ENCODE measurements around the gene WFS1. TPM values are rescaled to one million over a fixed set of nuclear protein-coding genes. Genes with fewer than 3 reads are reported as not detected.
A peak's percentile ranks its signal among the peaks of the same experiment; 100 is the strongest.

Gene WFS1
- total RNA-seq, 2 donors from 2014 or later, result 48.9 to 52.6 TPM

DNA sequence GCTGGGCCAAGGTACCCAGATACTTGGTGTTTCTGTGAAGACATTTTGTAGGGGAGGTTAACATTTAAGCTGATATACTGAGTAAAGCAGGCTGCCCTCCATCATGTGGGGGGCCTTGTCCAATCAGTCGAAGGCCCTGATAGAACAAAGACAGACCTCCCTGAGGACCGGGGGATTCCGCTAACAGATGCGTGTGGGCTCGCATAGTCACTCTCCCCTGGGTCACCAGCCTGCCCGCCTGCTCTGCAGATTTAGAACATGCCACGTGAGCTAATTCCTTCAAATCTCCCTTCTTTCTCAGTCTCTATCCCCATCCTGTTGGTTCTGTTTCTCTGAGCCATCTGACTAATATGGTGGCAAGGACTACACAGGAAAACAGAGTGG is 60.7 kb downstream of the WFS1 start:
- intact Hi-C loops (cut with DNase I), result loop anchor here (5.0 kb wide), 2 partner anchors 83 to 217 kb away; no protein-coding TSS in a partner anchor
- DNase-seq (ENCODE audit: low spot score), result no peak

DNA sequence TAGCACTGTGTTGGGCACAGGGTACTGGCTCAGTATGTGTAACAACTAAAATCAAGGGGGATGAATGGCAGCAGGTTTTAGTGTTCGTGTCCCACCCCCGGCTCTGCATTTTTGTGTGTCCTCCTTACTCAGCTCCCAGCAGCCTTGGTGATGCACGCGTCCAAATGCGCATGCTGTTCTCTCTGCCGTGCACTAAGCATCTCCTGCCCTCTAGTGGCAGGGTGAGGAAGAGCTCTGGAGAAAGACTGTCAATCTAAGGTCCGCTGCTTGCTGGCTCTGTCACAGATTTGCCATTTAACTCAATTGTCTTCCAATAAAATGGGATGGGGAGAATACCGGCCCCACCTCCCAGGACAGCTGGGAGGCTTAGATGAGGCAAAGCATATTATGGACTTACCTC is 61.4 kb downstream of the WFS1 start:
- intact Hi-C loops (cut with DNase I), result loop anchor here (5.0 kb wide), 2 partner anchors 84 to 216 kb away; no protein-coding TSS in a partner anchor
- DNase-seq (ENCODE audit: low spot score), result no peak

DNA sequence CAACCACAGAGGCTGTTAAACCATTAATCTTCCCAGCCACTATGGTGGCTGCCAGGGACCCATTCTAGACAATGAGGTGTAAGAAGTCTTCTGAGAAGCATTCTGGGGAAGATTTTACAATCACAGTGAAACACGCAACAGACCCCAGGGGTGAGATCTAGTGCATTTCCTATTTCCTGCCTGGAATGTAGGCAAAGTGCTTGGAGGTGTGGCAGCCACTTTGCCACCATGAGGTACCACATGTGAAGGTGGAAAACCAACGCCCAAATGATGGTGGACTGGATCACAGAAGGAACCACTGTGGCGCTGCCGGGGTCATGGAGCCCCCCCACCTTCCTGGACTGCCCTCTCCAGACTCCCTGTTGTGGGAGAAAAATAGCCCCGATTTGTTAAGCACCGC is 61.8 kb downstream of the WFS1 start:
- DNase-seq (ENCODE audit: low spot score), result no peak
- intact Hi-C loops (cut with DNase I), result loop anchor here (5.0 kb wide), 2 partner anchors 84 to 216 kb away; no protein-coding TSS in a partner anchor

DNA sequence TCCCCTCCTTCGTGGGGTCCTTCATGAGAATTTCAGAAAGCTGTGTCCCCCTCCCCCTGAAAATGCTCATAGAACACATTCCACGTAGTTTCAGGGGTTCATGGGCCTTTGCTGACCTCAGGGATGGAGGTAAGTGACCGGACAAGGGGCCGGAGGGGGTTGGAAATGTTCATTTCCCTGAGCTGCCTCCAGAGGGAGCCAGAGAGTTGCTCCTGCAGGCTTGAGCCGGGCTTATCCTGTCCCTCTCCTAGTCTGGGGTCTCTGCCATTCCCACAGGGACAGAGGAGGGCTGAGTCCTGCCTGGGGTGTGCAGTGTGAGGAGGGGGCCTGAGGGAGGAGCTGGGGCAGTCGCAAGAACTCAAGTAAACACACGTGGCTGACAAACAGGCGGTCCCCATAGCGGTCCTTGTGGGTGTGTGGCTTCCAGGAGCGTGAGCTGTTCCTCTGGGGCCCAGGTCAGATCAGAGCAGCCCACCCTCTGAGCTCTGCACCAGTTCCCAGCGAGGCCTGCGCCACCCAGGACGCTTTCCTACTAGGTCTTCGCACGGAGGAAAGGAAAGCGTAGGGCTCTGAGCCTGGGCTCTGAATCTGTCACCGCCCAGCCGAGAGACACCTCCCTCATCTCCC is 62.5 kb downstream of the WFS1 start:
- intact Hi-C loops (cut with DNase I), result loop anchor here (5.0 kb wide), 2 partner anchors 85 to 215 kb away; no protein-coding TSS in a partner anchor

DNA sequence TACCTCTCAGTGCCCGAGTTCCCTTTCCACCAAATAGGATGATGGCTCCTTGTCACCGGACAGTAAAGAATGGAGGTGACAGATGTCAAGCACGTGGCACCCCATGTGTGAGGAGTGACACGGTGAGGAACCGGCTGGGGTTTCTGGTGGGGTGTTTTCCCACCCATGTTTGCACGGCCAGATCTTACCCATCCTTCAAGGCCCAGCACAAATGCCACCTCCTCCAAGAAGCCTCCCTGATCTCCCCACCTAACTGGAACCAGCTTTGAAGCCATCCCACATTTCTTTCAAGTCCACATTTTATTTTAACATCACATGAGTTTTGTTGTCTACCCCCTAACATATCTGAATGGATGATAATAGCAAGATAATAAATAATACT is 63.0 kb downstream of the WFS1 start:
- DNase-seq (ENCODE audit: low spot score), result no peak
- intact Hi-C loops (cut with DNase I), result loop anchor here (5.0 kb wide), 2 partner anchors 85 to 215 kb away; no protein-coding TSS in a partner anchor

More for the DNA sequence above, 62.5 kb downstream of the WFS1 start:
- DNase-seq (ENCODE audit: low spot score), result no peak

DNA sequence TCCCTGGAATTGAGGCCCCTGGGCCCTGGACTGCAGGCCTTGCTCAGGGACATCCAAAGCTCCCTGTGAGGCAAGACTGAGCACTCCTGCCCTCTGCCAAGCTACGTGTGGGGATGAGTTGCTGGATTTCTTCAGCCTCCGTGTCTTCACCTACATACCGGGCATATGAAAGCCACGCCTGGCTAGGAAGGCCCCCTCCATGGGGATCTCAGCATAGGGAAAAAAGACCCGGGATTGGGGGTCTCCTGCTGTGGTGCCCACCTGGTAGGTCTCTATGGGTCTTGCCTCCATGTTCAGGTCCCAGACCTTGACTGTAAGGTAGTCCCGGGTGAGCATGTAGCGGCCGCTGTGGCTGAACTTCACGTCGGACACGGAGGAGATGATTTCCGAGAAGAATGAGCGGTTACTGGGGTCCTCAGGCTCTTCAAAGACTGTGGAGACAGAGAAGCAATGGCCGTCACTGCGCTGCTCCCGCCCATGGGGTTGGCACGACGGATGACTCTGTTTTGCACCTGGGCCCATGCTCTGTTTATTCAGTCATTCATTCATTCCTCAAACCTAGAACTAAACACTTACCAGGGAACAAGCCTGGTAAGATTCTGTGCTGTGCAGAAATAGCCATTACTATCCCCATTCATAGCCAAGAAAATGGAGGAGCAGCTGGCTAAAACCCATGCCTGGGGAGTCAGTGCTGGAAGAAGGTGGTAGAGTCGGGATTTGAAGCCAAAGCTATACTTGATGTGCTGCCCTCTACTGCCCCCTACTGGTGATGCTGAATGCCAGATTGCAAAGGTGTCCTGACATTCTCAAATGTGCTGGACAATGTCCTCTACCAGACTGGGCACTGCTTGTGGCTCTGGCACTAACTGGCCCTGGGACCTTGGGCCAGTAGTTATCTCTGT is 63.9 kb downstream of the WFS1 start:
- DNase-seq (ENCODE audit: low spot score), result peak; percentile 59
- intact Hi-C loops (cut with DNase I), result loop anchor here (5.0 kb wide), 2 partner anchors 86 to 214 kb away; no protein-coding TSS in a partner anchor

DNA sequence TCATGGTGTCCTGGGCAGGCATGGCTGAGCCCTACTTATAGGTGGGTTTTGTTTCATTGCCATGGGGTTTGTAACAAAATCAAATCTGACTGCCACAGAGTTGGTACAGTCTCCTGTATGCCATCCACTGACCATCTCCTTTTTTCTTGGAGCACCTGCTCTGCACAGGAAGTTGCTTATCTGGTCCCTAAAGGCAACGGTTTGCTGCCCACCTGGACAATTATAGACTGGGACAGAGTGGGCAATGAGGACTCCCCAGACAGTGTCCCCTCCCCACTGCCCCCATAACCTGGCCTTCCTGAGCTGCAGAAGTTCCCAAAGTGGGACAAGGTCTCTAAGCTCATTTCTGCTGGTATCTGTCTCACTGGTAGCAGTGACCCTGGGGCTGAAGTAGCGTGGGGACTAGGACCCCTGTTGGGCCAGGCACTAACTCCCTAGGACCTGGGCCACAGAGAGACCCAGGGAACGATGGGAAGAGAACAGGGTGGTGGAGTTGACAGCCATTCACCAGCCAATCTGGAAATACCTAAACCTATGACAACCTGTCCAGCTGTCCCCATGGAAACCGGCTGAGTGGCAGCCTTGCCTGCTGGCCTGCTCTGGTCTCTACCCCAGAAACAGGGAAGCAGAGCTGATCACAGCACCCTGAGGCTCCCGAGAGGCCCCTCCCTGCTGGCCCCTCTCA is 64.7 kb downstream of the WFS1 start:
- intact Hi-C loops (cut with DNase I), result loop anchor here (5.0 kb wide), 2 partner anchors 87 to 213 kb away; no protein-coding TSS in a partner anchor
- DNase-seq (ENCODE audit: low spot score), result peak; percentile 51

DNA sequence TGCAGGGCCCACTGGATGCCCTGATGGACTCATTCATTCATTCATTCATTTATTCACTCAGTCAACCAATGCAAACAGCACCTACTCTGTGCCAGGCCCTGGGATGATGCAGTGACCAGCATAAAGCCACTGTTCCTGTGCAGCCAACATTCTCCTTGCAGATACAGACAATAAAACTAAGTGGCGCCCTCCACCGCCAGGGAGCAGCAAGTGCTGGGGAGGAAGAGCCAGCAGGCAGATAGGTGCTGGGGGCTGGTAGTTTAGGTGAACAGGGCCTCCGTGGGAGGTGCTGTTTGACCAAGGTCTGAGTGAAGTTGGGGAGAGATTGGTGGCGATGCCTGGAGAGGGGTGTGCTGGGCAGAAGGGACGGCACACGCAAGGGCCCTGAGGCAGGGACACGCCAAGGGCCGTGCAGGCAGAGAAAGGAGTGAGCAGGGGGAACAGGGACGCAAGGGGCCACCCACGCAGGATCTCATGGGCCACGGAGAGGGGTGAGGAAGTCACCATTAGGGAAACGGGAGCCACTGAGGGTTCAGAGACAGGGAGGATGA is 65.5 kb downstream of the WFS1 start:
- intact Hi-C loops (cut with DNase I), result no loop called here
- peak; percentile 41 for DNase-seq (ENCODE audit: low spot score)

DNA sequence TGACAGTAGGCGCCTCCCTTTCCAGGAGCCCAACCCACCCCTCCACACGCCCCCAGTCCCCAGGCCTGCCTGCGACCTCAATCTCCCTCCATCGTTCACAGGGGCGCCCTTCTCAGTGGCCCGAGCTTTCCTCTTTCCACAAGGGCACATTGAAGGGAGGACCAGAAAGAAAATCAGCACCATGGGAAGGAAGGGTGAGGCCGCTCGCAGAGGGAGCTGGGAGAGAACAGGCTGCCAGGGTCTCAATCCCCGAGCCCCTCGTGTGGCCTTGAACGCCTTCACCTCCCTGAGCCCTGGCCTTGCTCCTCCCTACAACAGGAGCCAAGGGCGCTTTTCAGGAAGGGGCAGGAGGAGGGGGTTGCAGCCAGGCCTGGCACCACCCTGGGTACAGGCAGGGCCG is 66.5 kb downstream of the WFS1 start:
- peak; percentile 65 for DNase-seq (ENCODE audit: low spot score)

DNA sequence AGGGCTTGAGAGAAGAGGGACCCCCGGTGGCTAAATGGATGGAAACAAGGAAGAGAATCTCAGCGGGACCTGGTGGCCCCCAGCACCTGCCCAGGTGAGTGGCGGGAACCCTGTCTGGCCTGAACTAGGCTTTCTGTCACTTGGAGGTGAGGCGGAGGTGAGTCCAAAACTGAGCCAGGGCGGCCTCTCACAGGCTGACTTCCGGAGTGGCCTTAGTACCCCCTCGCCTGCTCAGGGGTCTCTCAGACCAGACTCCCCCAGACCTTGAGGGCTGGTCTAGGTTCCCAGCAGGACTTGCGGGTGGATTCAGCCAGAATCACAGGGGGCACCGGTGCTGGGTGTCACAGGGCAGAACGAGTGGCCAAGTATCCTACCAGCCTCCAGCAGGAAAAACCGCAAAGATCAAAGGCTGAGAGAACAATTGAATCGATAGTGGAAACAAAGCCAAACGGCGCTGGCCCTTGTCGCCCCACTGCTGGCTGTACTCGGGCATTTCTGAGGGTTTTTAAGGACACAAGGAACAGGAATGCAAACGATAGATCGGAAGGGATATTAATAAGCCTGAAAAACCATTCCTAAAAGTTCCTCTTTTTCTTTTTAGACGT is 67.8 kb downstream of the WFS1 start:
- intact Hi-C loops (cut with DNase I), result no loop called here
- DNase-seq (ENCODE audit: low spot score), result peak; percentile 61

More for the DNA sequence above, 66.5 kb downstream of the WFS1 start:
- intact Hi-C loops (cut with DNase I), result no loop called here

DNA sequence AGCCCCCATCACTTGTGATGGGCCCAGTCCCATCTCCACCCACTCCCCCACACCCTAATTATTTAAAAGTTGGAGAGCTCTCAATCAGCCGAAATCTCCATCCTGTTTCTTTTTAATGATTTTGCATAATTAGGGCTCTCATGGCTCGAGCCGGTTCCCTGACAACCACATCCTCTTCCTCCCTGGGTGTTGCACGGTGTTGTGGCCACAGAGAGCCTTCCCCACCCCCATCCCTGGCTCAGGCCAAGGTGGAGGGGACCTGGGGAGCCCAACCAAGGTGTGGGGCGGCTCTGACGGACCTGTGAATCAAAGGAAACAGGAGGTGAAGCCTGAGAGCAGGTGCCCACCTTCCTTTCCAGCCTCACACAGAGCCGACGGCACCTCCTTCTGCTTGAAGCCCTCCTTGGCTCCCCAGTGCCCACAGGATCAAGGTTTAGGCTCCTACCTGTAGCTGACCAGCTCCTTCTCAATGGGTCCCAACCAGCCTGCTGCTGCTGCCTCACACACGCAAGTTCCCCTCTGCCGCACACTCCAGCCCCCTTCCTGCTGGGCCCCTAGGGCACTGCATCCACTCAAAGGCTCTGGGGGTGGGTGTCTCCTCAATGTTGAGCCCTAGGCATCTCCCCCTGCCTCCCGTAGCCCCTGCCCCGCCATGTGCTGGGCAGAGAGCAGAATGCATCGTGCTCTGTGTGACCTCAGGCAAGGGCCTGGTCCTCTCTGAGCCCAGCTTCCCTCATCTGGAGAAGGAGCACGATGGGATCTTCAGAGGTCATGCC is 68.7 kb downstream of the WFS1 start:
- peak; percentile 56 for DNase-seq (ENCODE audit: low spot score)
- intact Hi-C loops (cut with DNase I), result no loop called here

DNA sequence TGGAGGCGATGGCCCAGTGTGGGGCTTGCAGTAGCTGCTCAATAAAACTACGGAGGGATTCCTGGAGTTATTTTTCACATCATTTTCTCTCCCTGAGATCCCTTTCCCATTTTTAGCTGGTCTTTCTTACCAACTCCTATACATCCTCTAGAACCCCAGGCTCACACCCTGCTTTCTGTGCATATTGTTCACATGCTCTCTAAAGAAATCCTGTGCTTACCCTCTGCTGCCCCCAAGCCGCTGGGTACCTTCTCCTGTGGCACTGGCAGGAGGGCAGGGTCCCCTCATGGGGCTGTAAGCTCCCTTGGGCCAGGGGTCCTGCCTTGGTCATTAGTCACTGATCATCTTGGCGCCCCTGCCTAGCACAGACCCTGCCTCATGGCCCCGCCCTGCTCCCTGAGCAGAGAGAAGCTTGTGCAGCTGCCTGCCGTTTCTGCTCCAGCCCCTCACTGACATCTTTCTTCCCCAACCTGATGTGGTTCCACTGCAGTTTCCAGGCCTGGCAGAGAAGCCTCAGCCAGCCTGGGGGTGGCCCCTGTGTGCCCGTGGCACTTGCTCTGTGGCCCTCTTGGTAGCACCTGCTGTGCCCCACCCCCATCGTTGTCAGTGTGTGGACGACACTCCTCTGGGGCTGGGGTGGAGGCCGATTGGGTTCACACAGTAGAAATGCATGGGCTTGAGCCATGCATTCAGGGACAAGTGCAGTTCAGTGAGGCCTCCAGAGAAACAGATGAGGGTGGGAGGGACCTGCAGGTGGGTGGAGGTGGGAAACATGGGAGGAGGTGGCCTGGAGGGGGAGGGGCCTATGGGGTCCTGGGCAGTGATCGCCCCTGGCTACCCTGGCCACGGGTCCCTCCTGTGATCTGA is 69.5 kb downstream of the WFS1 start:
- DNase-seq (ENCODE audit: low spot score), result peak; percentile 75
- intact Hi-C loops (cut with DNase I), result no loop called here

DNA sequence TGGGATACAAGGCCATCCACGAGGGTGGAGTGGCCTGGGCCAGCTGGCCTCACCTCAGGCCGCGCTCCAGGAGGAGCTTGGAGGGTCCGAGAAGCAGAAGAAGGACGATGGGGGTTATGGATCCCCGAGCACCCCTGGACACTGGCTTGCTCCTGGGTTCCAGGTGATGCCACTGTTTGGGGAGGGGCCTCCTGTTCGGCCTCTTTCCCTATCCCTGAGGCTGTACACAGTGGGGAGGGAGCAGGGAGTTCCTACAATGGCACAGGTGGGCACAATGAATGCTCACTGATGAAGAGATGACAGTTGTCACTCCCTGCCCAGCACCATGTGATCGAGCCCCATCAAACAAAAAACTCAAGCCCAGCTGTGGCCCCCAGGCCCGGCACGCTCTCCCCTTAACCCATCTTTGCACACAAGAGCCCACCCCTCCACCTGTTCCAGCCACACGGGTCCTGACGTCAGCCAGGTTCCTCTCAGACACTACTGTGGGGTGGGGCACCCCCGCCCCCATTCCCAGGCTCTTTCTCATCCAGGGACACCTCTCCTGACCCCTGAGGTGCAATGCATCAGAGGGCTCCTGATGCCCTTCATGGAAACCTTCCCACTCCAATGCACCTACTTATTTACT is 70.3 kb downstream of the WFS1 start:
- intact Hi-C loops (cut with DNase I), result no loop called here
- DNase-seq (ENCODE audit: low spot score), result peak; percentile 52

DNA sequence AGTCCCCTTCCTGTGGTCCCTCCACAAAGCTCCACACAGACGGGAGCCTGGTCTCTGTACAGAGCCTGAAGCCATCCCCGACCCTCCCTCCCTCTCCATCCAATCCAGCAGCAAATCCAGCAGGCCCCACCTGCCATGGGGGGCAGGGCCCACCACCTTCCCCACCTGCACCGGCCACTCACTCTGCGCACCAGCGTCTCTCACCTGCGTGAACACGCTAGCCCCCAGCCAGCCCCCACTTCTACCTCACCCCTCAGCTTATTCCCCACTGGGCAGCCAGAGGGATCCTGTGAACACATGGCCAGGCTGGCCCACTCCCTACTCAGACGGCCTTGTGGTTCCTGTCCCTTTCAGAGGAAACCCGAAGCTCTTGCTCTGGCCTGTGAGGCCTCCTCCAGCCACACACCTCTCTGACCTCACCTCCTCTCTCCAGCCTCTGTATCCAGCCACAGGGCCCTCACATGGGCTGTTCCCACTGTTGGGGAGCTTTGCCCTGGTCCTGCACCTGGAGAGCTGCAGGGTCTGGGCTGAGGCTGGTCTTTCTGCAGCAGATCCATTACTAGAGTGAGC is 70.9 kb downstream of the WFS1 start:
- DNase-seq (ENCODE audit: low spot score), result peak; percentile 49
- intact Hi-C loops (cut with DNase I), result no loop called here

DNA sequence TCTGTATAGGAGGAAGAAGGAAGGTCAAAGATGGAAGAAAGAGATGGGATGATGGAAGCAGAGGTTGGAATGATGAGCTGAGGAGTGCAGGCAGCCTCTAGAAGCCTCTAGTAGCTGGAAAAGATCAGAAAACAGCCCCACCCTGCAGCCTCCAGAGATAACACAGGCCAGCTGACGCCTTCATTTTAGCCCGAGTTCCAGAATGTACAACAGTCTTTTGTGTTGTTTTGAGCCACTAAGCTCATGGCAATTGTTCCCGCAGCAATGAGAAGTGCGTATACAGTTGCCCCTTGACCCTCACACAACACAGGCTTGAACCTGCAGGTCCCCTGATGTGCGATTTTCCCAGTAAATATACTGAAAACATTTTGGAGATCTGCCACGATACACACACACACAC is 72.0 kb downstream of the WFS1 start:
- DNase-seq (ENCODE audit: low spot score), result peak; percentile 9
- intact Hi-C loops (cut with DNase I), result no loop called here

DNA sequence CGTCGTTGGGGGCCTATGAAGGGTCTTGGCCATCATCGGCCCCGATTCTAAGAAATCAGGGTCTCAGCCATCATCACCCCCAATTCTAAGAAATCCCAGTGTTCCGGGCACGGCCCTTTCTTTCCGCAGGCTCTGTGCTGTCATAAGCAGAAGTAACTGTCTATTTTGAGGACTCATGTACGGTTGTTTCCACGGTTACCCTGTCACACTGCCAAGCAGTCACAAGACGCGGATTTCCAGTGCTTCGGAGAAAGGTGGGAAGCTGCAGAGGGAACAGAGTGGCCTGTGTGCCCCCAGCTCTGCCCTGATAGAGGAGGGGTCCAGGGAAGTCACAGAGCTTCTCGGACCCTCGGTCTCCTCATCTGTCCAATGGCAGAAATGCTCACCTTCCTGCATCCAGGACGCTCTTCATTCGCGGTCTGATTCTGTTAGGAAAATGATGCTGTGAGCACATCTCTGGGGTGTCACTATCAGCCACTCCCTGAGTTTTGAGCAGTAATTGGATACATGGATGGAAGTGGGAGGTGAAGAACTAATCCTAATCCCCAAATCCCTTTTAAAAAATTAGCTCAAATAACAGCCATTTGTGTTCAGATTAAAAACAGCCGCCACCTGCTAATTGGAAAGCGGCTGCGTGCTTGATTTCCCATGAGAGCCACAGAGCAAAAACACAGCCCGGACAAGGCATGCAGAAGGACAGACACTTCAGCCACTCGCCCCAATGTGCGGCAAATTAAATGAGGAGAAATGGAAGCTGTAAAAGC is 73.1 kb downstream of the WFS1 start:
- intact Hi-C loops (cut with DNase I), result no loop called here
- peak; percentile 90 for DNase-seq (ENCODE audit: low spot score)

Data from posterior vena cava (tissue), 2 donors.